Common myeloid progenitor, CD34-positive (primary cell): Measurements from ENCODE around the gene MEF2C.

Experiments used
- CTCF ChIA-PET: fragments of 350-600 bp; sonication (Branson Sonifier 250); formaldehyde crosslinking; loops from one replicate; lab custom pipeline; 2021; ENCODE audit warnings: antibody characterized with exemption; lab: Charles Lee
- POLR2A ChIA-PET: fragments of 350-600 bp; sonication (Branson Sonifier 250); formaldehyde crosslinking; loops from one replicate; lab custom pipeline; 2021; ENCODE audit warnings: antibody characterized with exemption; lab: Charles Lee
- DNase-seq, 3 donors: peaks; one replicate each; pipeline versions ENCODE4 v3.0.0 to v3.0.0-alpha.2; 2013
- H3K27ac ChIP-seq, 2 experiments: 1 replicate in 1 of 2; 2 replicates in 1 of 2; pipeline ENCODE4 v1.7.0; 2013; ENCODE audit warnings: inconsistent platforms in 2 of 2, low read length in 2 of 2, mild to moderate bottlenecking in 2 of 2, low read depth in 1 of 2, moderate library complexity in 1 of 2; ENCODE audit not compliant: severe bottlenecking in 2 of 2, insufficient read depth in 1 of 2, poor library complexity in 1 of 2
- H3K27me3 ChIP-seq, 5 experiments: replicated peaks in 2 of 5; 1 replicate in 3 of 5; 2 replicates in 2 of 5; pipeline versions ENCODE4 v1.6.1 to v1.7.0; 2013; ENCODE audit warnings: low read length in 4 of 5, mild to moderate bottlenecking in 2 of 5, moderate library complexity in 2 of 5, inconsistent platforms in 1 of 5; ENCODE audit not compliant: insufficient read depth in 5 of 5, control insufficient read depth in 4 of 5
- H3K36me3 ChIP-seq, 4 experiments: 1 replicate in 2 of 4; 2 replicates in 2 of 4; pipeline versions ENCODE4 v1.6.1 to v1.7.0; 2013; ENCODE audit warnings: low read length in 3 of 4, control low read depth in 1 of 4, mild to moderate bottlenecking in 1 of 4; ENCODE audit not compliant: control insufficient read depth in 4 of 4, insufficient read depth in 4 of 4
- H3K4me1 ChIP-seq, 4 experiments: 1 replicate in 3 of 4; 2 replicates in 1 of 4; pipeline versions ENCODE4 v1.6.1 to v1.7.1; 2013; ENCODE audit warnings: low read length in 3 of 4, mild to moderate bottlenecking in 3 of 4, control low read depth in 1 of 4, inconsistent platforms in 1 of 4, moderate library complexity in 1 of 4; ENCODE audit not compliant: control insufficient read depth in 4 of 4, insufficient read depth in 4 of 4; ENCODE audit errors: control extremely low read depth in 1 of 4
- H3K4me3 ChIP-seq, 7 experiments: 1 replicate in 4 of 7; 2 replicates in 3 of 7; pipeline versions ENCODE4 v1.5.1 to v1.7.0; 2013; ENCODE audit warnings: mild to moderate bottlenecking in 7 of 7, low read length in 6 of 7, moderate library complexity in 6 of 7, inconsistent platforms in 2 of 7, low read depth in 2 of 7, control low read depth in 1 of 7; ENCODE audit not compliant: insufficient read depth in 4 of 7, control insufficient read depth in 1 of 7; ENCODE audit errors: extremely low read depth in 1 of 7
- H3K9me3 ChIP-seq, 5 experiments: 1 replicate in 4 of 5; 2 replicates in 1 of 5; pipeline versions ENCODE4 v1.6.1 to v1.7.1; 2013; ENCODE audit warnings: low read length in 4 of 5, mild to moderate bottlenecking in 2 of 5, inconsistent platforms in 1 of 5, low read depth in 1 of 5, moderate library complexity in 1 of 5; ENCODE audit not compliant: control insufficient read depth in 4 of 5, insufficient read depth in 2 of 5; ENCODE audit errors: control extremely low read depth in 1 of 5
- WGBS: methylation state at CpG from one replicate; pipeline ENCODE4 v1.1.5; 2013; ENCODE audit not compliant: insufficient coverage; 5-methylcytosine and 5-hydroxymethylcytosine counted together

The MEF2C gene

GRCh38 chr5:88680253-88681132 is 202.5 kb downstream of the MEF2C start:
- Histone ChIP-seq H3K4me1 (peaks cover under 1 to 20% (median 16%) of the 10 kb centered on the region in 4 experiments), H3K4me3 (peak overlapping the region in 3 of 7 experiments; percentile 19 to 58 (median 46)), H3K27ac (no peak overlapping the region), H3K27me3 (peaks cover 37 to 99% (median 69%) of the 10 kb centered on the region in 5 experiments), H3K36me3 (no peaks in the 10 kb centered on the region), H3K9me3 (peaks cover 0 to 3% (median 0%) of the 10 kb centered on the region in 5 experiments)
- POLR2A ChIA-PET, result no interaction called here
- WGBS, result 4% methylated on average over 24 of the region's 61 CpGs
- peak; percentile 68 to 79 (median 75) for DNase-seq
- CTCF ChIA-PET, result interaction anchor here (0.8 to 4.2 kb wide), 11 partner anchors 8 to 898 kb away, joined by 3 to 26 read pairs (median 4); no protein-coding TSS in a partner anchor

DNA sequence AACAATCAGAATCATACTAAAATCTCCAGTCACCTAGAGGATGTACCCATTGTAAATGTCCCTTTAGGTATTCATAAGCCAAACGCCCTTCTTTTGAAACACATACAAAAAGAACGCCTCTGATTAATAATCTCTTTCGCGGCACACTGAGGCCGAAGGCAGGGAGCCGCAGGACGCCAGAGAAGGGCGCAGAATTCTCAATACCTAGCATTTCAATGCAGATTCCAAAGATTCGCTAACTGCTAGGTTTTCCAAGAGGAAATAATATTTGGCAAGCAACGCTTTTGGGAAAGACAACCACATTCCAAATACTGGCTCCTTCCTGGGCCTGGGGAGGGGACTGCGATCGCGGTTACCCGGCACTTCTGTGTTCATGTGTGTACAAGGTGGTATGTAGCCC is 203.3 kb downstream of the MEF2C start:
- no peaks in the 10 kb centered on the region for H3K36me3 ChIP-seq
- H3K27me3 ChIP-seq, result peaks cover 42 to 99% (median 71%) of the 10 kb centered on the region in 5 experiments
- ChIA-PET POLR2A (no interaction called here), CTCF (interaction anchor here (1.0 to 4.2 kb wide), 4 partner anchors 12 to 898 kb away, joined by 5 to 26 read pairs (median 19); no protein-coding TSS in a partner anchor)
- H3K4me1 ChIP-seq, result peaks cover 3 to 29% (median 22%) of the 10 kb centered on the region in 4 experiments
- 10% methylated on average over 2 of the region's 14 CpGs for WGBS
- H3K27ac ChIP-seq, result no peak overlapping the region
- no peak overlapping the region for H3K4me3 ChIP-seq
- peak in 1 of 3 donors; percentile 17 for DNase-seq
- H3K9me3 ChIP-seq, result no peaks in the 10 kb centered on the region

- H3K27ac ChIP-seq, result no peak overlapping the region
- POLR2A ChIA-PET, result no interaction called here
- peak in 1 of 3 donors; percentile 18 for DNase-seq
- peaks cover 3 to 31% (median 28%) of the 10 kb centered on the region in 4 experiments for H3K4me1 ChIP-seq
- CTCF ChIA-PET, result interaction anchor here (0.8 to 3.9 kb wide), 4 partner anchors 12 to 897 kb away, joined by 3 to 26 read pairs (median 11); no protein-coding TSS in a partner anchor
- WGBS, result 12% methylated on average over 6 of the region's 14 CpGs
- H3K4me3 ChIP-seq, result no peak overlapping the region
- H3K36me3 ChIP-seq, result no peaks in the 10 kb centered on the region
- H3K27me3 ChIP-seq, result peaks cover 42 to 99% (median 66%) of the 10 kb centered on the region in 5 experiments
- H3K9me3 ChIP-seq, result no peaks in the 10 kb centered on the region
Measured at GRCh38 chr5:88678770-88679381, 204.1 kb downstream of the MEF2C start.

GRCh38 chr5:88677943-88678769 is 204.8 kb downstream of the MEF2C start:
- 11% methylated on average over 23 of the region's 56 CpGs for WGBS
- Histone ChIP-seq H3K27ac (no peak overlapping the region), H3K27me3 (peaks cover 47 to 99% (median 68%) of the 10 kb centered on the region in 5 experiments), H3K4me3 (no peak overlapping the region), H3K36me3 (no peaks in the 10 kb centered on the region), H3K9me3 (no peaks in the 10 kb centered on the region), H3K4me1 (peaks cover 3 to 27% (median 24%) of the 10 kb centered on the region in 4 experiments)
- CTCF ChIA-PET, result interaction anchor here (0.8 to 2.1 kb wide), 3 partner anchors 13 to 18 kb away, joined by 3 to 17 read pairs (median 5); no protein-coding TSS in a partner anchor
- peak in 1 of 3 donors; percentile 26 for DNase-seq
- POLR2A ChIA-PET, result no interaction called here

DNA sequence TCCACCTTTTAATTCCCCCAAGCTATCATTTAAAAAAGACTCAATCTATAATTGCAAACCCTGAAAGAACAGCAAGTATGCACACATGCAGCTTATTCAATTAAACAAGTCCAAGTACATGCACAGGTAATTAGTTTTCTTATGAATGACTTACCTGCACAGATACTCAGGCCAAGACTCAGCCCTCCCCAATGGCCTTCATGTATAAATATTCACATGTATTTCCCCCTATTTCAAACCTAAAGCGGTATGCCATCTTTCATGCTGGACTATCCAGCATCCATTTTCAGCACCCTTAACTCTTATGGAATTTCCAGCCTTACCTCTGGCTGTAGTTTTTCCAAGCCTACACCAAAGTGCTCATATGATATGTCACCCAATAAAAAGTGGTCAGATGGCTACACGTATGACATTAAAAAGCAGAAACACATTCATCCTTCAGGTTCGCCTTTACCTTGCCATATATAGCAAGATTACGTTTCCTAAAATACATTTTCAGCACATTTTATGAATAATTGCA is 205.5 kb downstream of the MEF2C start:
- no peaks in the 10 kb centered on the region for H3K9me3 ChIP-seq
- no peaks in the 10 kb centered on the region for H3K36me3 ChIP-seq
- no peak for DNase-seq
- H3K27me3 ChIP-seq, result peaks cover 48 to 99% (median 68%) of the 10 kb centered on the region in 5 experiments
- no peak overlapping the region for H3K27ac ChIP-seq
- ChIA-PET POLR2A (no interaction called here), CTCF (interaction anchor here (3.3 kb wide), 1 partner anchor 14 kb away, joined by 15 read pairs; no protein-coding TSS in a partner anchor)
- H3K4me3 ChIP-seq, result no peak overlapping the region
- H3K4me1 ChIP-seq, result peaks cover 3 to 27% (median 24%) of the 10 kb centered on the region in 4 experiments
- 8% methylated on average over 4 of the region's 4 CpGs for WGBS

- Histone ChIP-seq H3K9me3 (peaks cover 0 to 2% (median 0%) of the 10 kb centered on the region in 5 experiments), H3K27me3 (peaks cover 50 to 99% (median 69%) of the 10 kb centered on the region in 5 experiments), H3K4me1 (peaks cover 3 to 27% (median 24%) of the 10 kb centered on the region in 4 experiments), H3K27ac (no peak overlapping the region), H3K36me3 (no peaks in the 10 kb centered on the region), H3K4me3 (no peak overlapping the region)
- CTCF ChIA-PET, result interaction anchor here (1.6 to 3.3 kb wide), 3 partner anchors 8 to 19 kb away, joined by 3 to 15 read pairs (median 7); no protein-coding TSS in a partner anchor
- POLR2A ChIA-PET, result no interaction called here
- WGBS, result 15% methylated on average over 2 of the region's 8 CpGs
- DNase-seq, result no peak
Measured at GRCh38 chr5:88676637-88677375, 206.2 kb downstream of the MEF2C start.
